Measurements from ENCODE around the gene ARID5B.

DNA sequence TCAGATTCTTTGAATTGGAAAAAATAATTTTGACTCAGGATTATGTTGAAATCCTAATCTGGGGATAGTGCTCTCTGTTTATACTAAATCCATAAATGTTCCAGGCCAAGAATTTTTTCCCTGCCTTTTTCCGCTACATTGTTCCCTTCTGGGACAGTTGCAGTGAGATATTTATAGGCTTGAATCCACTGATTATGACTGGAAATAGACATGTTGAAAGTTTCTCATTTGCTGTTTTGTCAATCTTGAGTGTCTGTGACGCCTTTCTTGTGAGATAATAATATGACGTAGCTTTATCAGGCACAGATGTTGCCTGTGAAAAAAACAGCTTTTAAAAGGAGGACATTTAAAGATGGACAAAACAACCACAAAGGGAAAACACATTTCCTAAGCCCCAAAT is 155.9 kb downstream of the ARID5B start:
- TF ChIP-seq, protein P1, sequence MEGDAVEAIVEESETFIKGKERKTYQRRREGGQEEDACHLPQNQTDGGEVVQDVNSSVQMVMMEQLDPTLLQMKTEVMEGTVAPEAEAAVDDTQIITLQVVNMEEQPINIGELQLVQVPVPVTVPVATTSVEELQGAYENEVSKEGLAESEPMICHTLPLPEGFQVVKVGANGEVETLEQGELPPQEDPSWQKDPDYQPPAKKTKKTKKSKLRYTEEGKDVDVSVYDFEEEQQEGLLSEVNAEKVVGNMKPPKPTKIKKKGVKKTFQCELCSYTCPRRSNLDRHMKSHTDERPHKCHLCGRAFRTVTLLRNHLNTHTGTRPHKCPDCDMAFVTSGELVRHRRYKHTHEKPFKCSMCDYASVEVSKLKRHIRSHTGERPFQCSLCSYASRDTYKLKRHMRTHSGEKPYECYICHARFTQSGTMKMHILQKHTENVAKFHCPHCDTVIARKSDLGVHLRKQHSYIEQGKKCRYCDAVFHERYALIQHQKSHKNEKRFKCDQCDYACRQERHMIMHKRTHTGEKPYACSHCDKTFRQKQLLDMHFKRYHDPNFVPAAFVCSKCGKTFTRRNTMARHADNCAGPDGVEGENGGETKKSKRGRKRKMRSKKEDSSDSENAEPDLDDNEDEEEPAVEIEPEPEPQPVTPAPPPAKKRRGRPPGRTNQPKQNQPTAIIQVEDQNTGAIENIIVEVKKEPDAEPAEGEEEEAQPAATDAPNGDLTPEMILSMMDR (conservative IDR thresholded peaks at IDR 0.05 in 1 of 2, IDR thresholded peaks at IDR 0.05 in 1 of 2; ENCODE audit: extremely low read depth in 1 of 2, insufficient read depth in 1 of 2, low read depth in 1 of 2, low read length in 2 of 2), result no peak
- no peak for TF ChIP-seq EZH2 (IDR thresholded peaks at IDR 0.05; ENCODE audit: borderline replicate concordance, low read length)

All from mammary epithelial cell (primary cell).